NOMO-1 treated with dmso at 0.1 percent for 144 hours (cell line): ENCODE measurements around the gene ZCCHC7.
"Not testable (repeated sequence)": the region's sequence is repeated elsewhere in the genome, so short reads cannot be mapped to it uniquely, and the experiment has no call there.

Experiments used
- DNase-seq: peaks from one replicate; lab custom pipeline; 2025; ENCODE audit not compliant: unreplicated experiment; lab: John Stamatoyannopoulos, UW

Gene ZCCHC7

GRCh38 chr9:37167456-37168047 lies 47.2 kb downstream of the ZCCHC7 start:
- no peak for DNase-seq

- no peak for DNase-seq
Observed at GRCh38 chr9:37172557-37172956, 52.2 kb downstream of the ZCCHC7 start.

GRCh38 chr9:37174247-37174646 lies 53.9 kb downstream of the ZCCHC7 start:
- DNase-seq = no peak

GRCh38 chr9:37178742-37179141 lies 58.4 kb downstream of the ZCCHC7 start:
- no peak for DNase-seq

GRCh38 chr9:37179576-37179975 lies 59.2 kb downstream of the ZCCHC7 start:
- no peak for DNase-seq

GRCh38 chr9:37180138-37180537 lies 59.8 kb downstream of the ZCCHC7 start:
- DNase-seq = no peak

GRCh38 chr9:37182718-37183117 lies 62.3 kb downstream of the ZCCHC7 start:
- no peak for DNase-seq

- DNase-seq = no peak
Observed at GRCh38 chr9:37184905-37185867, 64.8 kb downstream of the ZCCHC7 start.

- no peak for DNase-seq
Observed at GRCh38 chr9:37187292-37187691, 66.9 kb downstream of the ZCCHC7 start.

GRCh38 chr9:37187713-37188439 lies 67.5 kb downstream of the ZCCHC7 start:
- DNase-seq = no peak

GRCh38 chr9:37190739-37191138 lies 70.4 kb downstream of the ZCCHC7 start:
- DNase-seq = not testable (repeated sequence)

- no peak for DNase-seq
Observed at GRCh38 chr9:37191403-37192089, 71.2 kb downstream of the ZCCHC7 start.

GRCh38 chr9:37192803-37193202 lies 72.4 kb downstream of the ZCCHC7 start:
- no peak for DNase-seq

- DNase-seq = peak; percentile 47
Observed at GRCh38 chr9:37197158-37198038, 77.0 kb downstream of the ZCCHC7 start.

GRCh38 chr9:37198039-37198729 lies 77.8 kb downstream of the ZCCHC7 start:
- DNase-seq = no peak

GRCh38 chr9:37198831-37199230 lies 78.5 kb downstream of the ZCCHC7 start:
- no peak for DNase-seq

- no peak for DNase-seq
Observed at GRCh38 chr9:37200433-37201005, 80.1 kb downstream of the ZCCHC7 start.

- DNase-seq = no peak
Observed at GRCh38 chr9:37201581-37201980, 81.2 kb downstream of the ZCCHC7 start.

- no peak for DNase-seq
Observed at GRCh38 chr9:37202091-37202490, 81.7 kb downstream of the ZCCHC7 start.
